Tibial artery (tissue), 4 donors: ENCODE results near the gene CERS2.

Experiments
- DNase-seq, 2 donors: peaks; one replicate each; pipeline ENCODE4 v3.0.0-alpha.2; 2019
- H3K27ac ChIP-seq, 2 donors: fragments of 200-600 bp; sonication (generic) in 1 of 2; 1 replicate in 1 of 2; 2 replicates in 1 of 2; pipeline ENCODE4 v1.5.1; 2018 to 2019; ENCODE audit warnings: mild to moderate bottlenecking in 1 of 2
- H3K27me3 ChIP-seq, 2 donors: fragments of 200-600 bp; sonication (generic) in 1 of 2; one replicate each; pipeline versions ENCODE4 v1.5.1 to v1.6.0; 2016 to 2019
- H3K36me3 ChIP-seq, 3 donors: fragments of 200-600 bp; sonication (generic) in 2 of 3; one replicate each; pipeline ENCODE4 v1.5.1; 2016 to 2019; ENCODE audit warnings: mild to moderate bottlenecking in 2 of 3
- H3K4me1 ChIP-seq, 4 donors: fragments of 200-600 bp; sonication (generic) in 2 of 4; 1 replicate in 3 of 4; 2 replicates in 1 of 4; pipeline ENCODE4 v1.5.1; 2016 to 2019
- H3K4me3 ChIP-seq, 2 donors: fragments of 200-600 bp; sonication (generic) in 1 of 2; 1 replicate in 1 of 2; 2 replicates in 1 of 2; pipeline ENCODE4 v1.5.1; 2018 to 2019; ENCODE audit warnings: mild to moderate bottlenecking in 2 of 2
- H3K9me3 ChIP-seq, 3 donors: fragments of 200-600 bp; sonication (generic) in 1 of 3; one replicate each; pipeline ENCODE4 v1.5.1; 2016 to 2019
- intact Hi-C: fragments of 100-400 bp; cut with DNase I; formaldehyde crosslinking; loops from one replicate; pipeline ENCODE4 v1.15.0; 2023; ENCODE audit warnings: low total_unique reads
- TF ChIP-seq, protein P1 (sequence below), 2 experiments: fragments of 200-600 bp in 1 of 2; fragments of 450-650 bp in 1 of 2; IDR thresholded peaks; one replicate each; pipeline ENCODE4 v1.5.1; 2017 to 2019; ENCODE audit warnings: antibody characterized with exemption in 2 of 2, mild to moderate bottlenecking in 1 of 2, moderate library complexity in 1 of 2

CERS2 gene

DNA sequence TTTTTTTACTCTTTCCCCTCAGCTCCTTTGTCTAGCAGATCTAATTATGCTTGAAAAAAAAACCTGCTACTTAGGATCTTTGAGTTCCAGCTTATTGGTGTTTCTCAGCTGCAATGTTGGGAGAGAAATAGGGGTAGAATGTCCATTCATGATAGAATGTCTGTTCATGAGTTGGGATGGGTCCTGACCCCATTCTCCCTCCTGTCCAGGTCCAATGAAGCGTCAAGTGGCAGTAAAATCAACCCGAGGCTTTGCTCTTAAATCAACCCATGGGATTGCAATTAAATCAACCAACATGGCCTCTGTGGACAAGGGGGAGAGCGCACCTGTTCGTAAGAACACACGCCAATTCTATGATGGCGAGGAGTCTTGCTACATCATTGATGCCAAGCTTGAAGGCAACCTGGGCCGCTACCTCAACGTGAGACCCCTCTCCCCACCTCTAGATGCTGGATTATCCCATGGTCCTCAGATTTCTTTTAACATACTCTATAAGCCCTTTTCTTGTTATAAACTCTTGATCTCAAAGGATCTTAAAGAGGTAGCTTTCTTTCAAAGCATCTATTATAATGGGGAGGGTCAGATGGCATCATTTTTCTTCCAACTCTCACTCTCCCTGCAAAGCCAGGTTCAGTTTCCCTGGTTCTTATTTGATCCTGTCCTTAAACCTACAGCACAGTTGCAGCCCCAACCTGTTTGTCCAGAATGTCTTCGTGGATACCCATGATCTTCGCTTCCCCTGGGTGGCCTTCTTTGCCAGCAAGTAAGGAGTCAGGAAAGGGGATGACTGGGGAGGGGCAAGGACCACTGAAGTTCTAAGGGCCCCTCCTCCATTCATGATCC, 11.1 kb downstream of the CERS2 start:
- intact Hi-C loops = loop anchor here (2.0 kb wide), 1 partner anchor 19 kb away; no protein-coding TSS in a partner anchor
- no peak overlapping the region for H3K4me3 ChIP-seq
- DNase-seq = no peak
- H3K27ac ChIP-seq = no peak overlapping the region
- TF ChIP-seq, protein P1, sequence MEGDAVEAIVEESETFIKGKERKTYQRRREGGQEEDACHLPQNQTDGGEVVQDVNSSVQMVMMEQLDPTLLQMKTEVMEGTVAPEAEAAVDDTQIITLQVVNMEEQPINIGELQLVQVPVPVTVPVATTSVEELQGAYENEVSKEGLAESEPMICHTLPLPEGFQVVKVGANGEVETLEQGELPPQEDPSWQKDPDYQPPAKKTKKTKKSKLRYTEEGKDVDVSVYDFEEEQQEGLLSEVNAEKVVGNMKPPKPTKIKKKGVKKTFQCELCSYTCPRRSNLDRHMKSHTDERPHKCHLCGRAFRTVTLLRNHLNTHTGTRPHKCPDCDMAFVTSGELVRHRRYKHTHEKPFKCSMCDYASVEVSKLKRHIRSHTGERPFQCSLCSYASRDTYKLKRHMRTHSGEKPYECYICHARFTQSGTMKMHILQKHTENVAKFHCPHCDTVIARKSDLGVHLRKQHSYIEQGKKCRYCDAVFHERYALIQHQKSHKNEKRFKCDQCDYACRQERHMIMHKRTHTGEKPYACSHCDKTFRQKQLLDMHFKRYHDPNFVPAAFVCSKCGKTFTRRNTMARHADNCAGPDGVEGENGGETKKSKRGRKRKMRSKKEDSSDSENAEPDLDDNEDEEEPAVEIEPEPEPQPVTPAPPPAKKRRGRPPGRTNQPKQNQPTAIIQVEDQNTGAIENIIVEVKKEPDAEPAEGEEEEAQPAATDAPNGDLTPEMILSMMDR (IDR thresholded peaks at IDR 0.05) = no peak
- H3K27me3 ChIP-seq = no peaks in the 10 kb centered on the region
- no peaks in the 10 kb centered on the region for H3K4me1 ChIP-seq
- peaks cover 96 to 99% (median 99%) of the 10 kb centered on the region in 3 donors for H3K36me3 ChIP-seq
- H3K9me3 ChIP-seq = no peaks in the 10 kb centered on the region

DNA sequence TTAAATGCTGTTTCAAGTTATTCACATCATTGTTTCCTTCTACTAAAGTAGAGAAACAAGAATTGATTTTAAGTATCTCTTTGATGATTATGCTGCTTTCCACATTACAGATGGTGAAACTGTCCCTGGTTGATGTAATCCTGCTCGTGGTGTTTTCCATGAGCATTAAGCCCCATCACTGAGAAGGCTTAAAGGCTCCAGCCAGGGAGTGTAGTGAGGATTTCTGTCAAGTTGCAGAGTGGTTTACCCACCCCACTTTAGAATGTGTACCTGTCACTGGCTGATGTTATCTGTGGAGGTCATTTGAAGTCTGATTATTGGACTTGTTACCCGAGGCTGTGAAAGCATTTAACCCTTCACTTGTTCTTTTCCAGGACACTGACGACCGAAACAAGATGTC, 12.9 kb downstream of the CERS2 start:
- no peak for DNase-seq
- intact Hi-C loops = loop anchor here (1.0 kb wide), 1 partner anchor 36 kb away; no protein-coding TSS in a partner anchor
- Histone ChIP-seq H3K9me3 (no peaks in the 10 kb centered on the region), H3K4me3 (no peak overlapping the region), H3K27me3 (no peaks in the 10 kb centered on the region), H3K4me1 (no peaks in the 10 kb centered on the region), H3K27ac (no peak overlapping the region), H3K36me3 (peaks cover 87 to 98% (median 89%) of the 10 kb centered on the region in 3 donors)
- TF ChIP-seq, protein P1 (IDR thresholded peaks at IDR 0.05) = no peak

DNA sequence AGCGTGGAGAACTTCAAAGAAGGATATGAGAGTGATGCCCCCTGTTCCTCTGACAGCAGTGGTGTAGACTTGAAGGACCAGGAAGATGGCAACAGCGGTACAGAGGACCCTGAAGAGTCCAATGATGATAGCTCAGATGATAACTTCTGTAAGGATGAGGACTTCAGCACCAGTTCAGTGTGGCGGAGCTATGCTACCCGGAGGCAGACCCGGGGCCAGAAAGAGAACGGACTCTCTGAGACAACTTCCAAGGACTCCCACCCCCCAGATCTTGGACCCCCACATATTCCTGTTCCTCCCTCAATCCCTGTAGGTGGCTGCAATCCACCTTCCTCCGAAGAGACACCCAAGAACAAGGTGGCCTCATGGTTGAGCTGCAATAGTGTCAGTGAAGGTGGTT, 14.0 kb downstream of the CERS2 start:
- H3K4me1 ChIP-seq = no peaks in the 10 kb centered on the region
- no peaks in the 10 kb centered on the region for H3K27me3 ChIP-seq
- TF ChIP-seq, protein P1 (IDR thresholded peaks at IDR 0.05) = no peak
- no peak for DNase-seq
- intact Hi-C loops = no loop called here
- H3K9me3 ChIP-seq = no peaks in the 10 kb centered on the region
- H3K27ac ChIP-seq = no peak overlapping the region
- H3K4me3 ChIP-seq = no peak overlapping the region
- peaks cover 76 to 96% (median 81%) of the 10 kb centered on the region in 3 donors for H3K36me3 ChIP-seq

DNA sequence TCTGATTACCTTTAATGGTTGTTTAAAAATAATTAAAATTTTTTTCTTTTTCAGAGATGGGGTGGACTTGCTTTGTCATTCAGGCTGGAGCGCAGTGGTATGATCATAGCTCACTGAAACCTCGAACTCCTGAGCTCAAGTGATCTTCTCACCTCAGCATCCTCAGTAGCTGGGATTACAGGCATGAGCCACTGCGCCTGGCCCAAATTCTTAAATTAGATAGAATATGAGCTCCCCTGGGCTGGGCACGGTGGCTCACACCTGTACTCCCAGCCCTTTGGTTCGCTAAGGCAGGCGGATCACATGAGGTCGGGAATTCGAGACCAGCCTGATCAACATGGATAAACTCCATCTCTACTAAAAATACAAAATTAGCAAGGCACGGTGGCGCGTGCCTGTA, 17.0 kb downstream of the CERS2 start:
- Histone ChIP-seq H3K27me3 (no peaks in the 10 kb centered on the region), H3K9me3 (no peaks in the 10 kb centered on the region), H3K4me1 (no peaks in the 10 kb centered on the region), H3K27ac (no peak overlapping the region), H3K4me3 (no peak overlapping the region), H3K36me3 (peaks cover 58 to 96% (median 77%) of the 10 kb centered on the region in 3 donors)
- intact Hi-C loops = no loop called here
- no peak for DNase-seq
- TF ChIP-seq, protein P1 (IDR thresholded peaks at IDR 0.05) = no peak

DNA sequence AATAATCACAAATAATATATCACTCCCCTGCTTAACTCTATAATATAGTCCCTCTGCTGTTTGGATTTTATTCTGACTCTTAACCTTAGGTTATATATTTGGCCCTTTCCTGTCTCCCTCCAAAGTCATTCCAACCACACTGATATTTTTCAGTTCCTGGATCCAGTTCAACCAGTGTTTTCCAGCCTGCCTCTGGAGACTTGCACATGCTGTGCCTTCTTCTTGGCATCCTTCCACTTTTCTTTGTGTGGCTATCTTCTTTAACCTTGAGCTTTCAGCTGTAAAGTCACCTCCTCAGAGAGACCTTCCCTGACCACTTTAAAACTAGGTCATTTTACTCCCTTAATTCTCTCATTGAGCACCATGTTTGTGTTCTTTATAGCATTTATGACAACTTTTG, 19.4 kb downstream of the CERS2 start:
- Histone ChIP-seq H3K4me1 (no peaks in the 10 kb centered on the region), H3K36me3 (peaks cover 53 to 96% (median 76%) of the 10 kb centered on the region in 3 donors), H3K27ac (no peak overlapping the region), H3K4me3 (no peak overlapping the region), H3K27me3 (no peaks in the 10 kb centered on the region), H3K9me3 (no peaks in the 10 kb centered on the region)
- intact Hi-C loops = no loop called here
- TF ChIP-seq, protein P1 (IDR thresholded peaks at IDR 0.05) = no peak
- DNase-seq = no peak
